Measurements from ENCODE around the gene CEP112. TPM values are rescaled to one million over a fixed set of nuclear protein-coding genes. Genes with fewer than 3 reads are reported as not detected.

The CEP112 gene
- total and polyA plus RNA-seq, 2 of the 4 experiments (the other 2 are of a cell fraction), result 2.5 to 5.6 TPM

GRCh38 chr17:65601145-65601544 lies 590.8 kb downstream of the CEP112 start:
- intact Hi-C loops (cut with micrococcal nuclease) (no loop called here), in situ Hi-C loops (cut with MboI; ENCODE audit: low sequenced_read_pairs) (no loop called here), dilution Hi-C loops (cut with HindIII; ENCODE audit: low sequenced_read_pairs, unreplicated experiment) (no loop called here)
- no peak overlapping the region for H3K4ac ChIP-seq (ENCODE audit: low read depth, low read length)
- H2AFZ ChIP-seq (replicated peaks; ENCODE audit: low read length, poor library complexity), result no peak overlapping the region
- WGBS, 2 experiments (ENCODE audit: extremely low coverage in 2 of 2, insufficient read length in 1 of 2), result no CpG with 5 or more reads among the region's 1 CpG
- ChIA-PET POLR2A (ENCODE audit: unreplicated experiment) (no interaction called here), CTCF (no interaction called here)
- H2BK20ac ChIP-seq (ENCODE audit: low read depth, low read length), result no peak overlapping the region
- no peak overlapping the region for H3K4me3 ChIP-seq (ENCODE audit: insufficient read depth, low read depth, low read length)
- H3K18ac ChIP-seq (ENCODE audit: low read depth, low read length), result no peak overlapping the region
- no peak overlapping the region for H2AK5ac ChIP-seq (ENCODE audit: low read depth, low read length)
- no peaks in the 10 kb centered on the region for H3K9me3 ChIP-seq (ENCODE audit: control insufficient read depth, insufficient read depth, low read length)
- H3K14ac ChIP-seq (replicated peaks; ENCODE audit: low read depth, low read length), result no peak overlapping the region
- no peaks in the 10 kb centered on the region for H3K4me1 ChIP-seq (ENCODE audit: control insufficient read depth, insufficient read depth, low read length)
- no peak overlapping the region for H2AK9ac ChIP-seq (replicated peaks; ENCODE audit: low read depth, low read length, poor library complexity)
- no peaks in the 10 kb centered on the region for H3K36me3 ChIP-seq (ENCODE audit: control insufficient read depth, insufficient read depth, low read length)
- ATAC-seq (ENCODE audit: low read depth) (no peak), DNase-seq (no peak)
- H4K5ac ChIP-seq (ENCODE audit: low read depth, low read length), result no peak overlapping the region
- H2BK5ac ChIP-seq (ENCODE audit: low read depth, low read length, poor library complexity, severe bottlenecking), result no peak overlapping the region
- no peak overlapping the region for H4K91ac ChIP-seq (ENCODE audit: insufficient read depth, low read depth, low read length)
- BruUV-seq (replicated peaks), result no TSS peak
- no peak overlapping the region for H4K8ac ChIP-seq (ENCODE audit: low read depth in 2 of 2, low read length in 2 of 2)
- H3K56ac ChIP-seq (ENCODE audit: extremely low read depth, insufficient read depth, low read length), result no peak overlapping the region
- no peaks in the 10 kb centered on the region for H3K79me1 ChIP-seq (ENCODE audit: low read depth in 1 of 2, low read length in 2 of 2)
- H3K27ac ChIP-seq (ENCODE audit: insufficient read depth, low read length), result no peak overlapping the region
- no peak overlapping the region for H3K23ac ChIP-seq (ENCODE audit: low read depth, low read length)
- no peaks in the 10 kb centered on the region for H4K20me1 ChIP-seq (ENCODE audit: insufficient read depth, low read length)
- TF ChIP-seq NFE2L2 (IDR thresholded peaks at IDR 0.05; ENCODE audit: low read depth, low read length), result no peak
- no peak for TF ChIP-seq MXI1 (IDR thresholded peaks at IDR 0.05; ENCODE audit: borderline replicate concordance, low read depth, low read length)
- no peak for TF ChIP-seq MAFK (IDR thresholded peaks at IDR 0.05; ENCODE audit: low read depth, low read length)
- TF ChIP-seq MAZ (IDR thresholded peaks at IDR 0.05; ENCODE audit: borderline replicate concordance, low read depth, low read length), result no peak
- no peak for TF ChIP-seq USF2 (IDR thresholded peaks at IDR 0.05; ENCODE audit: low read depth, low read length)
- TF ChIP-seq RCOR1 (IDR thresholded peaks at IDR 0.05; ENCODE audit: insufficient replicate concordance, low read length), result no peak
- no peak for TF ChIP-seq CHD1 (IDR thresholded peaks at IDR 0.05; ENCODE audit: low read depth, low read length)
- no peak for TF ChIP-seq CTCF (conservative IDR thresholded peaks at IDR 0.05; ENCODE audit: low read depth, low read length)
- TF ChIP-seq POLR2A (IDR thresholded peaks at IDR 0.05; ENCODE audit: low read depth, low read length), result no peak
- no peak for TF ChIP-seq RAD21 (IDR thresholded peaks at IDR 0.05; ENCODE audit: low read length)
- TF ChIP-seq, protein P1, sequence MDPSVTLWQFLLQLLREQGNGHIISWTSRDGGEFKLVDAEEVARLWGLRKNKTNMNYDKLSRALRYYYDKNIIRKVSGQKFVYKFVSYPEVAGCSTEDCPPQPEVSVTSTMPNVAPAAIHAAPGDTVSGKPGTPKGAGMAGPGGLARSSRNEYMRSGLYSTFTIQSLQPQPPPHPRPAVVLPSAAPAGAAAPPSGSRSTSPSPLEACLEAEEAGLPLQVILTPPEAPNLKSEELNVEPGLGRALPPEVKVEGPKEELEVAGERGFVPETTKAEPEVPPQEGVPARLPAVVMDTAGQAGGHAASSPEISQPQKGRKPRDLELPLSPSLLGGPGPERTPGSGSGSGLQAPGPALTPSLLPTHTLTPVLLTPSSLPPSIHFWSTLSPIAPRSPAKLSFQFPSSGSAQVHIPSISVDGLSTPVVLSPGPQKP (IDR thresholded peaks at IDR 0.05; ENCODE audit: borderline replicate concordance, low read depth, low read length), result no peak
- TF ChIP-seq FOS (IDR thresholded peaks at IDR 0.05; ENCODE audit: low read depth, low read length), result no peak
- no peak for TF ChIP-seq BHLHE40 (IDR thresholded peaks at IDR 0.05; ENCODE audit: low read depth, low read length)
- TF ChIP-seq SMC3 (IDR thresholded peaks at IDR 0.05; ENCODE audit: low read depth, low read length), result no peak
- no peak for TF ChIP-seq CEBPB (IDR thresholded peaks at IDR 0.05; ENCODE audit: low read depth, low read length)
- TF ChIP-seq RFX5 (IDR thresholded peaks at IDR 0.05; ENCODE audit: low read depth, low read length), result no peak
- H3K9me1 ChIP-seq (ENCODE audit: insufficient read depth, low read length), result no peaks in the 10 kb centered on the region
- no peak overlapping the region for H3K9ac ChIP-seq (ENCODE audit: low read depth, low read length)
- no peak overlapping the region for H3K4me2 ChIP-seq (ENCODE audit: low read depth, low read length)
- H2BK120ac ChIP-seq (ENCODE audit: low read depth, low read length), result no peak overlapping the region
- H3K27me3 ChIP-seq (ENCODE audit: control insufficient read depth, insufficient read depth, low read length), result peaks cover 16% of the 10 kb centered on the region
- H2BK15ac ChIP-seq (ENCODE audit: low read depth, low read length), result no peak overlapping the region

All from IMR-90 (cell line).